ENCODE results near the gene LENG9. TPM values are rescaled to one million over a fixed set of nuclear protein-coding genes. Genes with fewer than 3 reads are reported as not detected.
"Not testable (repeated sequence)": the region's sequence is repeated elsewhere in the genome, so short reads cannot be mapped to it uniquely, and the experiment has no call there.

Gene LENG9
- polyA plus RNA-seq, 4 donors = 8.7 to 14.1 (median 10.5) TPM

- Histone ChIP-seq H3K4me1 (ENCODE audit: control insufficient read depth in 3 of 3, insufficient read depth in 2 of 3, low read depth in 1 of 3, low read length in 2 of 3) (peaks cover 0 to 41% (median 3%) of the 10 kb centered on the region in 3 donors), H3K4me3 (ENCODE audit: low read depth in 1 of 3, low read length in 3 of 3) (peak overlapping the region in 1 of 3 donors; percentile 89), H3K27me3 (ENCODE audit: control insufficient read depth in 3 of 3, insufficient read depth in 3 of 3, low read length in 3 of 3) (no peaks in the 10 kb centered on the region), H3K36me3 (ENCODE audit: control insufficient read depth in 3 of 3, insufficient read depth in 2 of 3, low read depth in 1 of 3, low read length in 3 of 3) (peaks cover 0 to 20% (median 0%) of the 10 kb centered on the region in 3 donors), H3K9me3 (ENCODE audit: control insufficient read depth in 2 of 2, insufficient read depth in 1 of 2, low read depth in 1 of 2, low read length in 1 of 2) (no peaks in the 10 kb centered on the region), H3K27ac (ENCODE audit: low read depth in 1 of 3, low read length in 2 of 3) (peak overlapping the region; percentile 91 to 97 (median 91))
- FAIRE-seq (no peak), DNase-seq (peak in 1 of 2 donors; percentile 16)
- 55 to 65% (median 59%) methylated on average over 6 of the region's 6 CpGs for WGBS, 3 donors
Observed at GRCh38 chr19:54473892-54474372, 10.4 kb upstream of the LENG9 start.

- Histone ChIP-seq H3K27me3 (ENCODE audit: control insufficient read depth in 3 of 3, insufficient read depth in 3 of 3, low read length in 3 of 3) (no peaks in the 10 kb centered on the region), H3K27ac (ENCODE audit: low read depth in 1 of 3, low read length in 2 of 3) (peak within 1 kb of the TSS; percentile 91 to 97 (median 91)), H3K4me3 (ENCODE audit: low read depth in 1 of 3, low read length in 3 of 3) (peak within 1 kb of the TSS; percentile 54 to 89 (median 56)), H3K4me1 (ENCODE audit: control insufficient read depth in 3 of 3, insufficient read depth in 2 of 3, low read depth in 1 of 3, low read length in 2 of 3) (peaks cover 0 to 45% (median 3%) of the 10 kb centered on the region in 3 donors), H3K9me3 (ENCODE audit: control insufficient read depth in 2 of 2, insufficient read depth in 1 of 2, low read depth in 1 of 2, low read length in 1 of 2) (no peaks in the 10 kb centered on the region), H3K36me3 (ENCODE audit: control insufficient read depth in 3 of 3, insufficient read depth in 2 of 3, low read depth in 1 of 3, low read length in 3 of 3) (peaks cover 0 to 25% (median 0%) of the 10 kb centered on the region in 3 donors)
- WGBS, 3 donors = 5 to 9% (median 5%) methylated on average over 14 of the region's 14 CpGs
- DNase-seq (peak; percentile 72 to 95), FAIRE-seq (no peak)
Observed at GRCh38 chr19:54473071-54473891, 9.7 kb upstream of the LENG9 start, which contains the start of gene CDC42EP5. CDC42EP5 (minus strand) TSS chr19:54473296; CDS start chr19:54465547, 7,749 bp downstream.

- WGBS, 3 donors = 2% methylated on average over 55 to 60 of the region's 60 CpGs
- FAIRE-seq = no peak
Observed at GRCh38 chr19:54470991-54471782, 7.6 kb upstream of the LENG9 start.

GRCh38 chr19:54470276-54470887 is 6.8 kb upstream of the LENG9 start:
- H3K27ac ChIP-seq (ENCODE audit: low read depth in 1 of 3, low read length in 2 of 3) = peak overlapping the region; percentile 76 to 99 (median 94)
- H3K4me3 ChIP-seq (ENCODE audit: low read depth in 1 of 3, low read length in 3 of 3) = peak overlapping the region in 2 of 3 donors; percentile 65 to 88
- peaks cover 0 to 40% (median 0%) of the 10 kb centered on the region in 3 donors for H3K36me3 ChIP-seq (ENCODE audit: control insufficient read depth in 3 of 3, insufficient read depth in 2 of 3, low read depth in 1 of 3, low read length in 3 of 3)
- H3K4me1 ChIP-seq (ENCODE audit: control insufficient read depth in 3 of 3, insufficient read depth in 2 of 3, low read depth in 1 of 3, low read length in 2 of 3) = peaks cover 0 to 60% (median 3%) of the 10 kb centered on the region in 3 donors
- peak in 1 of 2 donors; percentile 49 for DNase-seq
- FAIRE-seq = no peak
- H3K9me3 ChIP-seq (ENCODE audit: control insufficient read depth in 2 of 2, insufficient read depth in 1 of 2, low read depth in 1 of 2, low read length in 1 of 2) = peaks cover 0 to 2% of the 10 kb centered on the region in 2 donors
- H3K27me3 ChIP-seq (ENCODE audit: control insufficient read depth in 3 of 3, insufficient read depth in 3 of 3, low read length in 3 of 3) = no peaks in the 10 kb centered on the region
- WGBS, 3 donors = 19 to 59% (median 42%) methylated on average over 10 of the region's 10 CpGs

More at GRCh38 chr19:54470991-54471782, 7.6 kb upstream of the LENG9 start:
- H3K27ac ChIP-seq (ENCODE audit: low read depth in 1 of 3, low read length in 2 of 3) = peak overlapping the region; percentile 76 to 99 (median 94)
- H3K4me3 ChIP-seq (ENCODE audit: low read depth in 1 of 3, low read length in 3 of 3) = peak overlapping the region; percentile 61 to 88 (median 65)
- no peaks in the 10 kb centered on the region for H3K27me3 ChIP-seq (ENCODE audit: control insufficient read depth in 3 of 3, insufficient read depth in 3 of 3, low read length in 3 of 3)
- DNase-seq = peak; percentile 58 to 71
- peaks cover 0 to 32% (median 0%) of the 10 kb centered on the region in 3 donors for H3K36me3 ChIP-seq (ENCODE audit: control insufficient read depth in 3 of 3, insufficient read depth in 2 of 3, low read depth in 1 of 3, low read length in 3 of 3)
- H3K9me3 ChIP-seq (ENCODE audit: control insufficient read depth in 2 of 2, insufficient read depth in 1 of 2, low read depth in 1 of 2, low read length in 1 of 2) = no peaks in the 10 kb centered on the region
- H3K4me1 ChIP-seq (ENCODE audit: control insufficient read depth in 3 of 3, insufficient read depth in 2 of 3, low read depth in 1 of 3, low read length in 2 of 3) = peaks cover 0 to 51% (median 3%) of the 10 kb centered on the region in 3 donors

- Histone ChIP-seq H3K27me3 (ENCODE audit: control insufficient read depth in 3 of 3, insufficient read depth in 3 of 3, low read length in 3 of 3) (no peaks in the 10 kb centered on the region), H3K27ac (ENCODE audit: low read depth in 1 of 3, low read length in 2 of 3) (peak overlapping the region; percentile 76 to 99 (median 91)), H3K4me1 (ENCODE audit: control insufficient read depth in 3 of 3, insufficient read depth in 2 of 3, low read depth in 1 of 3, low read length in 2 of 3) (peaks cover 0 to 63% (median 3%) of the 10 kb centered on the region in 3 donors), H3K4me3 (ENCODE audit: low read depth in 1 of 3, low read length in 3 of 3) (no peak overlapping the region), H3K9me3 (ENCODE audit: control insufficient read depth in 2 of 2, insufficient read depth in 1 of 2, low read depth in 1 of 2, low read length in 1 of 2) (peaks cover 0 to 3% of the 10 kb centered on the region in 2 donors), H3K36me3 (ENCODE audit: control insufficient read depth in 3 of 3, insufficient read depth in 2 of 3, low read depth in 1 of 3, low read length in 3 of 3) (peaks cover 0 to 43% (median 0%) of the 10 kb centered on the region in 3 donors)
- peak; percentile 44 to 96 for DNase-seq
- 15 to 47% (median 28%) methylated on average over 8 of the region's 8 CpGs for WGBS, 3 donors
- no peak for FAIRE-seq
Observed at GRCh38 chr19:54469496-54469934, 5.9 kb upstream of the LENG9 start.

GRCh38 chr19:54466110-54466480 is 2.5 kb upstream of the LENG9 start:
- Histone ChIP-seq H3K4me1 (ENCODE audit: control insufficient read depth in 3 of 3, insufficient read depth in 2 of 3, low read depth in 1 of 3, low read length in 2 of 3) (peaks cover 0 to 74% (median 0%) of the 10 kb centered on the region in 3 donors), H3K27ac (ENCODE audit: low read depth in 1 of 3, low read length in 2 of 3) (peak overlapping the region; percentile 93 to 99 (median 99)), H3K36me3 (ENCODE audit: control insufficient read depth in 3 of 3, insufficient read depth in 2 of 3, low read depth in 1 of 3, low read length in 3 of 3) (peaks cover 0 to 57% (median 2%) of the 10 kb centered on the region in 3 donors)
- WGBS, 3 donors = 89 to 93% (median 90%) methylated on average over 14 of the region's 14 CpGs
- not testable (repeated sequence) for DNase-seq; FAIRE-seq; H3K4me3 ChIP-seq (ENCODE audit: low read depth in 1 of 3, low read length in 3 of 3); H3K9me3 ChIP-seq (ENCODE audit: control insufficient read depth in 2 of 2, insufficient read depth in 1 of 2, low read depth in 1 of 2, low read length in 1 of 2); H3K27me3 ChIP-seq (ENCODE audit: control insufficient read depth in 3 of 3, insufficient read depth in 3 of 3, low read length in 3 of 3)

- Histone ChIP-seq H3K4me1 (ENCODE audit: control insufficient read depth in 3 of 3, insufficient read depth in 2 of 3, low read depth in 1 of 3, low read length in 2 of 3) (peaks cover 0 to 71% (median 0%) of the 10 kb centered on the region in 3 donors), H3K36me3 (ENCODE audit: control insufficient read depth in 3 of 3, insufficient read depth in 2 of 3, low read depth in 1 of 3, low read length in 3 of 3) (peaks cover 2 to 58% (median 7%) of the 10 kb centered on the region in 3 donors), H3K27me3 (ENCODE audit: control insufficient read depth in 3 of 3, insufficient read depth in 3 of 3, low read length in 3 of 3) (no peaks in the 10 kb centered on the region), H3K4me3 (ENCODE audit: low read depth in 1 of 3, low read length in 3 of 3) (peak overlapping the region in 1 of 3 donors; percentile 73), H3K27ac (ENCODE audit: low read depth in 1 of 3, low read length in 2 of 3) (peak overlapping the region; percentile 93 to 99 (median 99)), H3K9me3 (ENCODE audit: control insufficient read depth in 2 of 2, insufficient read depth in 1 of 2, low read depth in 1 of 2, low read length in 1 of 2) (peaks cover 0 to 3% of the 10 kb centered on the region in 2 donors)
- 81 to 89% (median 85%) methylated on average over 41 to 49 of the region's 49 CpGs for WGBS, 3 donors
- DNase-seq (no peak), FAIRE-seq (no peak)
Observed at GRCh38 chr19:54465426-54466109, 2.0 kb upstream of the LENG9 start.

Data from small intestine (tissue), 7 donors.